Hepatocyte (in vitro differentiated cells): ENCODE results near the gene OXSR1. TPM values are rescaled to one million over a fixed set of nuclear protein-coding genes. Genes with fewer than 3 reads are reported as not detected.

Experiments
- DNase-seq: peaks from one replicate; pipeline ENCODE4 v3.0.0-alpha.2; 2016; ENCODE audit warnings: low spot score
- H2AFZ ChIP-seq: fragments of 200-600 bp; sonication (generic); 2 replicates; pipeline ENCODE4 v1.6.0; 2016; ENCODE audit warnings: antibody characterized with exemption, mild to moderate bottlenecking
- H3K27ac ChIP-seq: fragments of 200-600 bp; sonication (generic); 2 replicates; pipeline ENCODE4 v1.5.1; 2016; ENCODE audit warnings: mild to moderate bottlenecking
- H3K27me3 ChIP-seq: fragments of 200-600 bp; sonication (generic); 2 replicates; pipeline ENCODE4 v1.6.1; 2016
- H3K36me3 ChIP-seq: fragments of 200-600 bp; sonication (generic); replicated peaks from 2 replicates; pipeline ENCODE4 v1.5.1; 2016; ENCODE audit warnings: low read depth; ENCODE audit not compliant: insufficient read depth
- H3K4me1 ChIP-seq: fragments of 200-600 bp; sonication (generic); 2 replicates; pipeline ENCODE4 v1.5.1; 2016; ENCODE audit warnings: mild to moderate bottlenecking, moderate library complexity; ENCODE audit not compliant: insufficient read depth
- H3K4me2 ChIP-seq: fragments of 200-600 bp; sonication (generic); 2 replicates; pipeline ENCODE4 v1.6.0; 2016
- H3K4me3 ChIP-seq: fragments of 200-600 bp; sonication (generic); 2 replicates; pipeline ENCODE4 v1.5.1; 2016; ENCODE audit warnings: mild to moderate bottlenecking
- H3K79me2 ChIP-seq: fragments of 200-600 bp; sonication (generic); 2 replicates; pipeline ENCODE4 v1.6.0; 2017; ENCODE audit warnings: mild to moderate bottlenecking
- H3K9me2 ChIP-seq: fragments of 200-600 bp; sonication (generic); replicated peaks from 2 replicates; pipeline ENCODE4 v1.6.0; 2017; ENCODE audit warnings: mild to moderate bottlenecking; ENCODE audit not compliant: insufficient read depth
- H3K9me3 ChIP-seq: fragments of 200-600 bp; sonication (generic); 2 replicates; pipeline ENCODE4 v1.5.1; 2016; ENCODE audit warnings: low read depth, mild to moderate bottlenecking
- H4K20me1 ChIP-seq: fragments of 200-600 bp; sonication (generic); 2 replicates; pipeline ENCODE4 v1.6.0; 2016; ENCODE audit warnings: mild to moderate bottlenecking; ENCODE audit not compliant: insufficient read depth, poor library complexity, severe bottlenecking
- CTCF ChIP-seq: fragments of 200-600 bp; sonication (generic); IDR thresholded peaks from 2 replicates; pipeline ENCODE4 v1.5.1; 2016; ENCODE audit warnings: antibody characterized with exemption, mild to moderate bottlenecking; ENCODE audit not compliant: poor library complexity
- EZH2 ChIP-seq: fragments of 200-600 bp; sonication (generic); IDR thresholded peaks from 2 replicates; pipeline ENCODE4 v1.6.1; 2016; ENCODE audit warnings: antibody characterized with exemption, mild to moderate bottlenecking, borderline replicate concordance
- EZH2phosphoT487 ChIP-seq: fragments of 200-600 bp; sonication (generic); IDR thresholded peaks from one replicate; pipeline ENCODE4 v1.6.1; 2018; ENCODE audit warnings: antibody characterized with exemption, mild to moderate bottlenecking, low read depth, moderate library complexity; ENCODE audit not compliant: unreplicated experiment, severe bottlenecking
- WGBS: methylation state at CpG from one replicate; pipeline ENCODE4 v1.1.6; 2016; ENCODE audit warnings: low lambda C conversion rate; ENCODE audit errors: missing lambda C conversion rate; 5-methylcytosine and 5-hydroxymethylcytosine counted together
- polyA plus RNA-seq: library from polyadenylated mRNA; unstranded; fragments of >200 nt; fragmentation: Nextera tagmentation; extraction: Ambion mirVana; gene quantifications from 2 replicates; pipeline ENCODE4 v1.2.1, GENCODE V29; 2016
- total RNA-seq: library from RNA; depleted of rRNA; stranded (reverse); fragments of >200 nt; gene quantifications from 2 replicates; pipeline ENCODE4 v1.2.3, GENCODE V29; 2014

Gene OXSR1
- total and polyA plus RNA-seq, 2 experiments from 2014 or later = 15.7 to 30.7 TPM

- H3K27me3 ChIP-seq = no peaks in the 10 kb centered on the region
- H3K4me2 ChIP-seq = no peak overlapping the region
- no peak overlapping the region for H3K4me3 ChIP-seq
- DNase-seq = no peak
- no peak for TF ChIP-seq EZH2
- no peak overlapping the region for H3K27ac ChIP-seq
- 82% methylated on average over 7 of the region's 7 CpGs for WGBS
- no peak overlapping the region for H2AFZ ChIP-seq
- H3K36me3 ChIP-seq = no peaks in the 10 kb centered on the region
- no peaks in the 10 kb centered on the region for H3K9me3 ChIP-seq
- H3K79me2 ChIP-seq = peaks cover 15% of the 10 kb centered on the region
- H4K20me1 ChIP-seq = peaks cover 9% of the 10 kb centered on the region
- H3K4me1 ChIP-seq = peaks cover 3% of the 10 kb centered on the region
- H3K9me2 ChIP-seq = no peaks in the 10 kb centered on the region
These were observed 40.8 kb upstream of the OXSR1 start for GRCh38 chr3:38124324-38125122.

- H3K27ac ChIP-seq = peak overlapping the region; percentile 57
- H2AFZ ChIP-seq = no peak overlapping the region
- H3K4me2 ChIP-seq = no peak overlapping the region
- no peak overlapping the region for H3K4me3 ChIP-seq
- TF ChIP-seq CTCF = no peak
- TF ChIP-seq EZH2 = no peak
- no peak for TF ChIP-seq EZH2phosphoT487
- H3K27me3 ChIP-seq = no peaks in the 10 kb centered on the region
- peaks cover 9% of the 10 kb centered on the region for H4K20me1 ChIP-seq
- peaks cover 18% of the 10 kb centered on the region for H3K79me2 ChIP-seq
- H3K36me3 ChIP-seq = no peaks in the 10 kb centered on the region
- WGBS = 94% methylated on average over 11 of the region's 11 CpGs
- no peaks in the 10 kb centered on the region for H3K9me3 ChIP-seq
- peak; percentile 21 for DNase-seq
- H3K4me1 ChIP-seq = peaks cover 3% of the 10 kb centered on the region
- H3K9me2 ChIP-seq = no peaks in the 10 kb centered on the region
These were observed 39.8 kb upstream of the OXSR1 start for GRCh38 chr3:38125305-38126120.

DNA sequence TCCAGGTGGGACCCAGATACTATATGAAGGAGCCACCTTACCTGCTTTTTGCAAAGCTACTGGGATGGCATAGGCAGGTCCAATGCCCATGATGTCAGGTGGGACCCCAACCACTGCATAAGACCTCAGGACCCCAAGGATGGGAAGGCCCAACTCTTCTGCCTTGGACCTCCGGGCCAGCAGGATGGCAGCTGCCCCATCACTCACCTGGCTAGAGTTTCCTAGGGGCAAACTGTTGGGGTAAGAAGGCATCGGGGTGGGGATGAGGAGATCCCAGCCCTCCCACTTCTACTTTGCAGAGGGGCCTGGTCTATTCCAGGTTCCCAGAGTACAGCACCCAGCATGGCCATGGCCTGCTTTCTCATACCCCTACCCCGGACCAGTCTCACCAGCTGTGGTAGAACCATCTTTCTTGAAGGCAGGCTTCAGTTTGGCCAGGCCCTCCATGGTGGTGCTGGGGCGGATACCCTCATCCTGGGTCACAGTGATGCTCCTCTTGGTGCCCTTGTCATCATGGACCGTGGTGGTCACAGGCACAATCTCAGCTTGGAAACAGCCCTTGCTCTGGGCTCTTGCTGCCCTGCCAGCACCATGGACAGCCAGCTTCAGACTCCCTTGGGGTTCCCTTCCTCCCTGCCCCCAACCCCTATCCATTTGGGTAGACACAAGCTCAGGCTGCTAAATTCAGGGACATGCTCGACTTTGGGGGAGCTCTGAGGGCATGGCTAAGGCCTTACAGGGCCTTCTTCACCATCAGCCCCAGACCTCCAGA, 39.0 kb upstream of the OXSR1 start:
- no peak overlapping the region for H3K4me2 ChIP-seq
- H3K9me2 ChIP-seq = no peaks in the 10 kb centered on the region
- no peaks in the 10 kb centered on the region for H3K9me3 ChIP-seq
- peaks cover 9% of the 10 kb centered on the region for H3K4me1 ChIP-seq
- peaks cover 20% of the 10 kb centered on the region for H3K79me2 ChIP-seq
- no peaks in the 10 kb centered on the region for H3K36me3 ChIP-seq
- H2AFZ ChIP-seq = no peak overlapping the region
- peaks cover 9% of the 10 kb centered on the region for H4K20me1 ChIP-seq
- no peaks in the 10 kb centered on the region for H3K27me3 ChIP-seq
- no peak for DNase-seq
- no peak overlapping the region for H3K4me3 ChIP-seq
- TF ChIP-seq EZH2 = no peak
- no peak for TF ChIP-seq CTCF
- no peak for TF ChIP-seq EZH2phosphoT487
- 98% methylated on average over 6 of the region's 6 CpGs for WGBS
- H3K27ac ChIP-seq = no peak overlapping the region
